ENCODE results near the gene WDR37.

Gene WDR37

DNA sequence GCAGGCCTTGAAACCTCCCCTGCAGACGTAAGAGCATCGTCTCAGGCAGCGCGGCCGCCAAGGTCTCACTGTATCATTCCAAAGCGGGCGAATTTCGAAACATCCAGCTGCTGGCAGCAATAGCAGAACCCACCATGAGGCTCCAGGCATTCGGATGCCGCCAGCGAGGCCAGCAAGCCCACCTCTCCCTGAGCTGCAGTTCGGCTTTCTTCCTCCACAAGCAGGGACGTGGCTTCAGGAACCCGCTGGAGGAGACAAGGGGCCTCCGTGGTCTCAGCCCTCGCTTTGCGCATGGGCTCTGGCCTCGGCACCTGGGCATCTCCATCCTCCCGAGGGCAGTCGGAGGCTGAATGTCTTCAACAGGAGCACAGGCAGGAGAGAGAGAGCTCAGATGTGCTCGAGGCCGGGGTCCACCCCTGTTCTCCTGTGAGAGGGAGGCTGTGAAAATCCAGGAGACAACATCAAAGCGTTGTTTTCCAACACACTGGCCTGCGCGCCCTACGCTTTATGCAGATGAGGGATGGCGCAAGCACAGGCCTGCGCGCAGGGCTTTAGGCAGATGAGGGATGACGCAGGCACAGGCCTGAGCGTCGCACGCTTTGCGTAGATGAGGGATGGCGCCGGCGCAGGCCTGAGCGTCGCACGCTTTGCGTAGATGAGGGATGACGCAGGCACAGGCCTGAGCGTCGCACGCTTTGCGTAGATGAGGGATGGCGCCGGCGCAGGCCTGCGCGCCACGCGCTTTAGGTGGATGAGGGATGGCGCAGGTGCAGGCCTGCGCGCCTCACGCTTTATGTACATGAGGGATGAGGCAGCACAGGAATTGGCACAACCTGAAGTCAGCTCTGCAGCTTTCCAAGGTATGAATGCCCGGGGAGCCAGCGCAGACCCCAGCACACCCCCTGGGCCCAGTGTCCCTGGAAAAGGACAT, 103.2 kb downstream of the WDR37 start:
- Histone ChIP-seq H3K36me3 (ENCODE audit: control insufficient read depth in 2 of 2, insufficient read depth in 1 of 2, low read length in 2 of 2) (no peaks in the 10 kb centered on the region), H3K27ac (ENCODE audit: extremely low read depth, low read depth, low read length) (no peak overlapping the region), H3K4me1 (ENCODE audit: control insufficient read depth, insufficient read depth, low read length) (no peaks in the 10 kb centered on the region), H3K9me3 (ENCODE audit: control insufficient read depth, insufficient read depth, low read depth, low read length) (no peaks in the 10 kb centered on the region), H3K4me3 (ENCODE audit: low read depth, low read length) (no peak overlapping the region)
- ChIA-PET CTCF (interaction anchor here (0.7 to 1.1 kb wide), 2 partner anchors 48 to 1885 kb away, joined by 3 to 5 read pairs; no protein-coding TSS in a partner anchor), POLR2A (interaction anchor here (0.6 kb wide), 1 partner anchor 35 kb away, joined by 3 read pairs; no protein-coding TSS in a partner anchor)
- TF ChIP-seq ZNF48 (tag by site-specific recombination; IDR thresholded peaks at IDR 0.05) (no peak), ZNF416 (tag by site-specific recombination; IDR thresholded peaks at IDR 0.05) (no peak), ZNF350 (tag by site-specific recombination; IDR thresholded peaks at IDR 0.05) (no peak), KLF16 (tag by site-specific recombination; IDR thresholded peaks at IDR 0.05) (no peak), EGR2 (tag by site-specific recombination; IDR thresholded peaks at IDR 0.05; ENCODE audit: low read depth) (no peak), WT1 (tag by site-specific recombination; IDR thresholded peaks at IDR 0.05) (no peak), ZNF311 (tag by site-specific recombination; IDR thresholded peaks at IDR 0.05; ENCODE audit: borderline replicate concordance) (no peak), TRIM28 (IDR thresholded peaks at IDR 0.05; ENCODE audit: borderline replicate concordance, low read length) (no peak), ZNF391 (tag by site-specific recombination; IDR thresholded peaks at IDR 0.05; ENCODE audit: borderline replicate concordance, low read depth) (no peak), IKZF3 (tag by site-specific recombination; IDR thresholded peaks at IDR 0.05) (no peak), ZNF211 (tag by site-specific recombination; IDR thresholded peaks at IDR 0.05; ENCODE audit: low read depth) (no peak), ZNF548 (tag by site-specific recombination; IDR thresholded peaks at IDR 0.05) (no peak)
- TF ChIP-seq, protein P1, sequence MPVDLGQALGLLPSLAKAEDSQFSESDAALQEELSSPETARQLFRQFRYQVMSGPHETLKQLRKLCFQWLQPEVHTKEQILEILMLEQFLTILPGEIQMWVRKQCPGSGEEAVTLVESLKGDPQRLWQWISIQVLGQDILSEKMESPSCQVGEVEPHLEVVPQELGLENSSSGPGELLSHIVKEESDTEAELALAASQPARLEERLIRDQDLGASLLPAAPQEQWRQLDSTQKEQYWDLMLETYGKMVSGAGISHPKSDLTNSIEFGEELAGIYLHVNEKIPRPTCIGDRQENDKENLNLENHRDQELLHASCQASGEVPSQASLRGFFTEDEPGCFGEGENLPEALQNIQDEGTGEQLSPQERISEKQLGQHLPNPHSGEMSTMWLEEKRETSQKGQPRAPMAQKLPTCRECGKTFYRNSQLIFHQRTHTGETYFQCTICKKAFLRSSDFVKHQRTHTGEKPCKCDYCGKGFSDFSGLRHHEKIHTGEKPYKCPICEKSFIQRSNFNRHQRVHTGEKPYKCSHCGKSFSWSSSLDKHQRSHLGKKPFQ (tag by site-specific recombination; IDR thresholded peaks at IDR 0.05), result no peak
- TF ChIP-seq, protein P2, sequence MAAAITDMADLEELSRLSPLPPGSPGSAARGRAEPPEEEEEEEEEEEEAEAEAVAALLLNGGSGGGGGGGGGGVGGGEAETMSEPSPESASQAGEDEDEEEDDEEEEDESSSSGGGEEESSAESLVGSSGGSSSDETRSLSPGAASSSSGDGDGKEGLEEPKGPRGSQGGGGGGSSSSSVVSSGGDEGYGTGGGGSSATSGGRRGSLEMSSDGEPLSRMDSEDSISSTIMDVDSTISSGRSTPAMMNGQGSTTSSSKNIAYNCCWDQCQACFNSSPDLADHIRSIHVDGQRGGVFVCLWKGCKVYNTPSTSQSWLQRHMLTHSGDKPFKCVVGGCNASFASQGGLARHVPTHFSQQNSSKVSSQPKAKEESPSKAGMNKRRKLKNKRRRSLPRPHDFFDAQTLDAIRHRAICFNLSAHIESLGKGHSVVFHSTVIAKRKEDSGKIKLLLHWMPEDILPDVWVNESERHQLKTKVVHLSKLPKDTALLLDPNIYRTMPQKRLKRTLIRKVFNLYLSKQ (tag by site-specific recombination; IDR thresholded peaks at IDR 0.05; ENCODE audit: borderline replicate concordance), result no peak
- TF ChIP-seq, protein P3, sequence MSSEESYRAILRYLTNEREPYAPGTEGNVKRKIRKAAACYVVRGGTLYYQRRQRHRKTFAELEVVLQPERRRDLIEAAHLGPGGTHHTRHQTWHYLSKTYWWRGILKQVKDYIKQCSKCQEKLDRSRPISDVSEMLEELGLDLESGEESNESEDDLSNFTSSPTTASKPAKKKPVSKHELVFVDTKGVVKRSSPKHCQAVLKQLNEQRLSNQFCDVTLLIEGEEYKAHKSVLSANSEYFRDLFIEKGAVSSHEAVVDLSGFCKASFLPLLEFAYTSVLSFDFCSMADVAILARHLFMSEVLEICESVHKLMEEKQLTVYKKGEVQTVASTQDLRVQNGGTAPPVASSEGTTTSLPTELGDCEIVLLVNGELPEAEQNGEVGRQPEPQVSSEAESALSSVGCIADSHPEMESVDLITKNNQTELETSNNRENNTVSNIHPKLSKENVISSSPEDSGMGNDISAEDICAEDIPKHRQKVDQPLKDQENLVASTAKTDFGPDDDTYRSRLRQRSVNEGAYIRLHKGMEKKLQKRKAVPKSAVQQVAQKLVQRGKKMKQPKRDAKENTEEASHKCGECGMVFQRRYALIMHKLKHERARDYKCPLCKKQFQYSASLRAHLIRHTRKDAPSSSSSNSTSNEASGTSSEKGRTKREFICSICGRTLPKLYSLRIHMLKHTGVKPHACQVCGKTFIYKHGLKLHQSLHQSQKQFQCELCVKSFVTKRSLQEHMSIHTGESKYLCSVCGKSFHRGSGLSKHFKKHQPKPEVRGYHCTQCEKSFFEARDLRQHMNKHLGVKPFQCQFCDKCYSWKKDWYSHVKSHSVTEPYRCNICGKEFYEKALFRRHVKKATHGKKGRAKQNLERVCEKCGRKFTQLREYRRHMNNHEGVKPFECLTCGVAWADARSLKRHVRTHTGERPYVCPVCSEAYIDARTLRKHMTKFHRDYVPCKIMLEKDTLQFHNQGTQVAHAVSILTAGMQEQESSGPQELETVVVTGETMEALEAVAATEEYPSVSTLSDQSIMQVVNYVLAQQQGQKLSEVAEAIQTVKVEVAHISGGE (tag by site-specific recombination; conservative IDR thresholded peaks at IDR 0.05; ENCODE audit: low read depth), result no peak
- TF ChIP-seq, protein P4, sequence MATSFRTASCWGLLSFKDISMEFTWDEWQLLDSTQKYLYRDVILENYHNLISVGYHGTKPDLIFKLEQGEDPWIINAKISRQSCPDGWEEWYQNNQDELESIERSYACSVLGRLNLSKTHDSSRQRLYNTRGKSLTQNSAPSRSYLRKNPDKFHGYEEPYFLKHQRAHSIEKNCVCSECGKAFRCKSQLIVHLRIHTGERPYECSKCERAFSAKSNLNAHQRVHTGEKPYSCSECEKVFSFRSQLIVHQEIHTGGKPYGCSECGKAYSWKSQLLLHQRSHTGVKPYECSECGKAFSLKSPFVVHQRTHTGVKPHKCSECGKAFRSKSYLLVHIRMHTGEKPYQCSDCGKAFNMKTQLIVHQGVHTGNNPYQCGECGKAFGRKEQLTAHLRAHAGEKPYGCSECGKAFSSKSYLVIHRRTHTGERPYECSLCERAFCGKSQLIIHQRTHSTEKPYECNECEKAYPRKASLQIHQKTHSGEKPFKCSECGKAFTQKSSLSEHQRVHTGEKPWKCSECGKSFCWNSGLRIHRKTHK (tag by site-specific recombination; IDR thresholded peaks at IDR 0.05), result no peak
- TF ChIP-seq, protein P5, sequence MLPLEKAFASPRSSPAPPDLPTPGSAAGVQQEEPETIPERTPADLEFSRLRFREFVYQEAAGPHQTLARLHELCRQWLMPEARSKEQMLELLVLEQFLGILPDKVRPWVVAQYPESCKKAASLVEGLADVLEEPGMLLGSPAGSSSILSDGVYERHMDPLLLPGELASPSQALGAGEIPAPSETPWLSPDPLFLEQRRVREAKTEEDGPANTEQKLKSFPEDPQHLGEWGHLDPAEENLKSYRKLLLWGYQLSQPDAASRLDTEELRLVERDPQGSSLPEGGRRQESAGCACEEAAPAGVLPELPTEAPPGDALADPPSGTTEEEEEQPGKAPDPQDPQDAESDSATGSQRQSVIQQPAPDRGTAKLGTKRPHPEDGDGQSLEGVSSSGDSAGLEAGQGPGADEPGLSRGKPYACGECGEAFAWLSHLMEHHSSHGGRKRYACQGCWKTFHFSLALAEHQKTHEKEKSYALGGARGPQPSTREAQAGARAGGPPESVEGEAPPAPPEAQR (tag by site-specific recombination; IDR thresholded peaks at IDR 0.05), result no peak
- TF ChIP-seq, protein P6, sequence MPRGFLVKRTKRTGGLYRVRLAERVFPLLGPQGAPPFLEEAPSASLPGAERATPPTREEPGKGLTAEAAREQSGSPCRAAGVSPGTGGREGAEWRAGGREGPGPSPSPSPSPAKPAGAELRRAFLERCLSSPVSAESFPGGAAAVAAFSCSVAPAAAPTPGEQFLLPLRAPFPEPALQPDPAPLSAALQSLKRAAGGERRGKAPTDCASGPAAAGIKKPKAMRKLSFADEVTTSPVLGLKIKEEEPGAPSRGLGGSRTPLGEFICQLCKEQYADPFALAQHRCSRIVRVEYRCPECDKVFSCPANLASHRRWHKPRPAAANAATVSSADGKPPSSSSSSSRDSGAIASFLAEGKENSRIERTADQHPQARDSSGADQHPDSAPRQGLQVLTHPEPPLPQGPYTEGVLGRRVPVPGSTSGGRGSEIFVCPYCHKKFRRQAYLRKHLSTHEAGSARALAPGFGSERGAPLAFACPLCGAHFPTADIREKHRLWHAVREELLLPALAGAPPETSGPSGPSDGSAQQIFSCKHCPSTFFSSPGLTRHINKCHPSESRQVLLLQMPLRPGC (tag by site-specific recombination; IDR thresholded peaks at IDR 0.05), result no peak

All from HEK293 (cell line).